HepG2 (cell line): Measurements from ENCODE around the gene PCGF6. TPM values are rescaled to one million over a fixed set of nuclear protein-coding genes. Genes with fewer than 3 reads are reported as not detected.

Source experiments
- ARID2 ChIP-seq: sonication (generic); formaldehyde crosslinking; IDR thresholded peaks from 2 replicates; pipeline ENCODE4 v1.8.1; 2022; ENCODE audit warnings: mild to moderate bottlenecking, missing genetic modification reagents, borderline replicate concordance
- ARID5B ChIP-seq: IDR thresholded peaks from 2 replicates; pipeline ENCODE4 v1.4.0; 2020; ENCODE audit warnings: mild to moderate bottlenecking, missing genetic modification reagents
- CERS6 ChIP-seq: sonication (generic); formaldehyde crosslinking; IDR thresholded peaks from 2 replicates; pipeline ENCODE4 v1.5.0; 2020; ENCODE audit warnings: missing genetic modification reagents
- FOXO4 ChIP-seq: sonication (generic); formaldehyde crosslinking; conservative IDR thresholded peaks from 2 replicates; pipeline ENCODE4 v1.8.1; 2023; ENCODE audit warnings: missing genetic modification reagents
- JUNB ChIP-seq: sonication (generic); formaldehyde crosslinking; IDR thresholded peaks from 2 replicates; pipeline ENCODE4 v1.8.0; 2022; ENCODE audit warnings: missing genetic modification reagents, mild to moderate bottlenecking, borderline replicate concordance
- MIER2 ChIP-seq: IDR thresholded peaks from 2 replicates; pipeline ENCODE4 v1.6.1; 2016; ENCODE audit warnings: missing biosample characterization, missing genetic modification reagents
- MTERF4 ChIP-seq: sonication (generic); formaldehyde crosslinking; IDR thresholded peaks from 2 replicates; pipeline ENCODE4 v1.8.0; 2023; ENCODE audit warnings: mild to moderate bottlenecking, missing genetic modification reagents
- ONECUT2 ChIP-seq: sonication (generic); formaldehyde crosslinking; IDR thresholded peaks from 2 replicates; pipeline ENCODE4 v1.4.0; 2020; ENCODE audit warnings: missing genetic modification reagents
- PHF20 ChIP-seq: sonication (generic); formaldehyde crosslinking; IDR thresholded peaks from 2 replicates; pipeline ENCODE4 v1.5.0; 2020; ENCODE audit warnings: mild to moderate bottlenecking, missing genetic modification reagents
- SKI ChIP-seq: fragments of 450-650 bp; IDR thresholded peaks from one replicate; pipeline ENCODE4 v1.6.1; 2018; ENCODE audit warnings: mild to moderate bottlenecking; ENCODE audit not compliant: partially characterized antibody
- SOX13 ChIP-seq, 3 experiments: fragments of 450-650 bp in 1 of 3; sonication (generic) in 1 of 3; formaldehyde crosslinking in 1 of 3; IDR thresholded peaks in 2 of 3; conservative IDR thresholded peaks in 1 of 3; 2 replicates each; pipeline versions ENCODE4 v1.5.0 to v1.6.1; 2016 to 2020; ENCODE audit warnings: antibody characterized with exemption in 1 of 3, mild to moderate bottlenecking in 1 of 3, missing compliant biosample characterization in 1 of 3, missing genetic modification reagents in 1 of 3, moderate library complexity in 1 of 3
- ZMYM3 ChIP-seq: sonication (generic); formaldehyde crosslinking; IDR thresholded peaks from 2 replicates; pipeline ENCODE4 v1.5.1; 2020; ENCODE audit warnings: mild to moderate bottlenecking, missing genetic modification reagents
- ZNF18 ChIP-seq: sonication (generic); formaldehyde crosslinking; IDR thresholded peaks from 2 replicates; pipeline ENCODE4 v1.8.0; 2022; ENCODE audit warnings: mild to moderate bottlenecking, missing genetic modification reagents; ENCODE audit not compliant: insufficient replicate concordance
- ZNF609 ChIP-seq: sonication (generic); formaldehyde crosslinking; IDR thresholded peaks from 2 replicates; pipeline ENCODE4 v1.4.0; 2020; ENCODE audit warnings: mild to moderate bottlenecking, missing genetic modification reagents, borderline replicate concordance
- ZNF772 ChIP-seq: sonication (generic); formaldehyde crosslinking; IDR thresholded peaks from 2 replicates; pipeline ENCODE4 v1.5.0; 2020; ENCODE audit warnings: mild to moderate bottlenecking, missing genetic modification reagents
- polyA plus RNA-seq, 8 experiments: library from polyadenylated mRNA; depleted of rRNA in 3 of 8; stranded (reverse) in 7 of 8; unstranded in 1 of 8; fragments of >200 nt; fragmentation: Illumina TruSeq in 4 of 8; extraction: Trizol in 4 of 8; gene quantifications; 2 replicates each; pipeline versions ENCODE4 v1.2.1 to v1.2.3, GENCODE V29; 2011 to 2016; ENCODE audit warnings: low read depth in 4 of 8, missing spikeins in 1 of 8, mixed read lengths in 1 of 8; ENCODE audit not compliant: insufficient read depth in 1 of 8
- total RNA-seq, 5 experiments: library from RNA; depleted of rRNA; stranded (reverse); fragments of >200 nt; fragmentation: Illumina TruSeq; extraction: Trizol; gene quantifications; 2 replicates each; pipeline ENCODE4 v1.2.3, GENCODE V29; 2016; ENCODE audit warnings: low read depth in 1 of 5

PCGF6 gene
- total and polyA plus RNA-seq, 2 of the 13 experiments (the other 11 are each of a cell fraction or from before 2014, with no cell fraction given), result 5.2 to 19.4 TPM

- TF ChIP-seq ZNF609 (CRISPR knock-in tag) (no peak), ARID5B (CRISPR knock-in tag) (no peak), MTERF4 (CRISPR knock-in tag) (no peak), SKI (no peak), ONECUT2 (CRISPR knock-in tag) (no peak), ZNF18 (no peak), PHF20 (CRISPR knock-in tag) (no peak), ZNF772 (no peak), JUNB (peak; percentile 67; the same call in 1 of the 2 replicates), SOX13 (IDR thresholded peaks at IDR 0.05) (no peak), SOX13 (CRISPR knock-in tag; conservative IDR thresholded peaks at IDR 0.05 in 1 of 2, IDR thresholded peaks at IDR 0.05 in 1 of 2) (no peak), MIER2 (peak; percentile 95), CERS6 (CRISPR knock-in tag) (no peak), FOXO4 (CRISPR knock-in tag) (0 out of 2 replicates have a peak, but pooled peaks have one; percentile 45), ARID2 (CRISPR knock-in tag) (no peak), ZMYM3 (no peak)
Measured at GRCh38 chr10:103278862-103279298, 72.1 kb downstream of the PCGF6 start (continued).
